OCI-LY7 (cell line): ENCODE measurements around the gene RAMP3. TPM values are rescaled to one million over a fixed set of nuclear protein-coding genes. Genes with fewer than 3 reads are reported as not detected.

Experiments used
- BruUV-seq: library from RNA; stranded (reverse); fragments of 400-500 nt; replicated peaks from 2 replicates; lab custom pipeline; 2021; lab: Mats Ljungman, UMichigan
- CTCF ChIA-PET: fragments of 300-600 bp; sonication (Branson Sonifier 250); formaldehyde crosslinking; loops from one replicate; lab custom pipeline; 2022; ENCODE audit warnings: antibody characterized with exemption; ENCODE audit not compliant: unreplicated experiment; lab: Charles Lee
- POLR2A ChIA-PET: fragments of 300-600 bp; sonication (Branson Sonifier 250); formaldehyde crosslinking; loops from one replicate; lab custom pipeline; 2022; ENCODE audit warnings: antibody characterized with exemption; lab: Charles Lee
- DNase-seq: peaks from one replicate; pipeline ENCODE4 v3.0.0-alpha.2; 2015; ENCODE audit warnings: low spot score
- H2AFZ ChIP-seq: fragments of 200-600 bp; sonication (generic), shearing (Covaris generic); 2 replicates; pipeline ENCODE4 v1.6.1; 2014; ENCODE audit warnings: mild to moderate bottlenecking, antibody characterized with exemption, low read length, moderate library complexity
- H3K27ac ChIP-seq: fragments of 200-600 bp; sonication (generic); 2 replicates; pipeline ENCODE4 v1.5.1; 2014; ENCODE audit warnings: mixed run types, low read depth, mild to moderate bottlenecking, moderate library complexity, low read length, inconsistent platforms; ENCODE audit not compliant: poor library complexity, severe bottlenecking
- H3K36me3 ChIP-seq: fragments of 200-600 bp; sonication (generic); 2 replicates; pipeline ENCODE4 v1.6.1; 2014; ENCODE audit warnings: mild to moderate bottlenecking, antibody characterized with exemption, low read length, moderate library complexity, mixed read lengths; ENCODE audit not compliant: insufficient read depth
- H3K4me1 ChIP-seq: fragments of 200-600 bp; sonication (generic); 2 replicates; pipeline ENCODE4 v1.5.1; 2014; ENCODE audit warnings: mild to moderate bottlenecking, low read length; ENCODE audit not compliant: insufficient read depth, poor library complexity, severe bottlenecking
- H3K4me2 ChIP-seq: fragments of 200-600 bp; sonication (generic); 2 replicates; pipeline ENCODE4 v1.6.1; 2014; ENCODE audit warnings: mild to moderate bottlenecking, low read length
- H3K4me3 ChIP-seq: fragments of 200-600 bp; sonication (generic); 2 replicates; pipeline ENCODE4 v1.5.1; 2014; ENCODE audit warnings: mild to moderate bottlenecking, low read depth, low read length; ENCODE audit not compliant: poor library complexity, severe bottlenecking
- H3K79me2 ChIP-seq: fragments of 200-600 bp; sonication (generic); 2 replicates; pipeline ENCODE4 v1.6.1; 2016; ENCODE audit warnings: low read depth, mild to moderate bottlenecking, low read length, moderate library complexity, mixed read lengths; ENCODE audit not compliant: insufficient read depth
- H3K9me2 ChIP-seq: fragments of 200-600 bp; sonication (generic); 2 replicates; pipeline ENCODE4 v1.6.1; 2016; ENCODE audit warnings: mild to moderate bottlenecking, low read length, mixed read lengths; ENCODE audit not compliant: insufficient read depth
- H3K9me3 ChIP-seq: fragments of 200-600 bp; sonication (generic); 2 replicates; pipeline ENCODE4 v1.6.1; 2014; ENCODE audit warnings: mild to moderate bottlenecking, mixed run types, low read length, mixed read lengths
- H4K20me1 ChIP-seq: fragments of 200-600 bp; sonication (generic); 2 replicates; pipeline ENCODE4 v1.6.1; 2014; ENCODE audit warnings: mild to moderate bottlenecking, antibody characterized with exemption, low read length, moderate library complexity, mixed read lengths; ENCODE audit not compliant: insufficient read depth
- EZH2phosphoT487 ChIP-seq: fragments of 200-600 bp; sonication (generic); IDR thresholded peaks from 2 replicates; pipeline ENCODE4 v1.6.1; 2018; ENCODE audit warnings: low read depth, borderline replicate concordance, mild to moderate bottlenecking, mixed run types, antibody characterized with exemption, low read length, moderate library complexity, mixed read lengths
- intact Hi-C: fragments of 100-400 bp; cut with micrococcal nuclease; formaldehyde crosslinking; loops from one replicate; pipeline ENCODE4 v1.10.0; 2022; ENCODE audit not compliant: unreplicated experiment
- total RNA-seq, 2 experiments: library from RNA; depleted of rRNA in 1 of 2; stranded (reverse); fragments of >200 nt in 1 of 2; shearing (Covaris generic) in 1 of 2; gene quantifications; 2 replicates each; pipeline ENCODE4 v1.2.3, GENCODE V29; 2014 to 2022
- TF ChIP-seq, protein P1 (sequence below): fragments of 200-600 bp; sonication (generic); conservative IDR thresholded peaks from 2 replicates; pipeline ENCODE4 v1.5.1; 2014; ENCODE audit warnings: mild to moderate bottlenecking, antibody characterized with exemption, low read length, moderate library complexity, mixed read lengths

RAMP3 gene
- total RNA-seq, 2 experiments from 2014 or later = not detected

DNA sequence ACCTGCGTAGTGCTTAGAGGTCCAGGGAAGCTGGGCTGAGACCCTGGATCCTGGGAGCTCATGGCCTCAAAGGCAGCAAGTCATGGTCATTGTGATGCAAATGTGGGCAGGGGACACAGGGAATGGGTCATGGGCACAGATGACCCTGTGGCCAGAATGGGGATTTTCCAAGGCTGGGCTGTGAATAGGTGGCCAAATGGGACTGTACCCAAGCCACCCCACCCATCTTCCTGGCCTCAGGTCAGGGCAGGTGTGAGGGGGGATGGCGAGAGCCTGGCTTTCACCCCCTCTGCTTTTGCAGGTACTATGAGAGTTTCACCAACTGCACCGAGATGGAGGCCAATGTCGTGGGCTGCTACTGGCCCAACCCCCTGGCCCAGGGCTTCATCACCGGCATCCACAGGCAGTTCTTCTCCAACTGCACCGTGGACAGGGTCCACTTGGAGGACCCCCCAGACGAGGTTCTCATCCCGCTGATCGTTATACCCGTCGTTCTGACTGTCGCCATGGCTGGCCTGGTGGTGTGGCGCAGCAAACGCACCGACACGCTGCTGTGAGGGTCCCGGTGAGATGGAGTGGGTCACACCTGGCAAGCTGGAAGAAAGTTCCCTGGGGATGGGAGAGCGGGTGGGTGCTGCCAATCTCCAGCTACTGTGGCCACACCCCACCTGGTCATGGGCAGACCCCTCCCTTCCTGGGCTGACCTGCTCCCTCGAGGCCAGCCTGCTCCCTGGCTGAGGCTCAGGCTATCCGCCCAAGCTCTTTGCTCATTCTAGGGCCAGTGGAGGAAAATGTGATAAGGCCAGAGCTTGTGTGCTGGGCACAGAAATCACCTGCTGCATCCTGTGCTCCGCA is 25.5 kb downstream of the RAMP3 start:
- Histone ChIP-seq H3K27ac (no peak overlapping the region), H4K20me1 (no peaks in the 10 kb centered on the region), H3K9me3 (no peaks in the 10 kb centered on the region), H3K4me2 (no peak overlapping the region), H3K9me2 (no peaks in the 10 kb centered on the region), H3K4me1 (no peaks in the 10 kb centered on the region), H2AFZ (no peak overlapping the region), H3K4me3 (no peak overlapping the region), H3K79me2 (no peaks in the 10 kb centered on the region), H3K36me3 (no peaks in the 10 kb centered on the region)
- no peak for DNase-seq
- CTCF ChIA-PET = no interaction called here
- intact Hi-C loops = no loop called here
- no TSS peak for BruUV-seq
- POLR2A ChIA-PET = interaction anchor here (0.5 to 0.6 kb wide), 2 partner anchors 61 to 265 kb away, joined by 3 read pairs; no protein-coding TSS in a partner anchor
- TF ChIP-seq, protein P1, sequence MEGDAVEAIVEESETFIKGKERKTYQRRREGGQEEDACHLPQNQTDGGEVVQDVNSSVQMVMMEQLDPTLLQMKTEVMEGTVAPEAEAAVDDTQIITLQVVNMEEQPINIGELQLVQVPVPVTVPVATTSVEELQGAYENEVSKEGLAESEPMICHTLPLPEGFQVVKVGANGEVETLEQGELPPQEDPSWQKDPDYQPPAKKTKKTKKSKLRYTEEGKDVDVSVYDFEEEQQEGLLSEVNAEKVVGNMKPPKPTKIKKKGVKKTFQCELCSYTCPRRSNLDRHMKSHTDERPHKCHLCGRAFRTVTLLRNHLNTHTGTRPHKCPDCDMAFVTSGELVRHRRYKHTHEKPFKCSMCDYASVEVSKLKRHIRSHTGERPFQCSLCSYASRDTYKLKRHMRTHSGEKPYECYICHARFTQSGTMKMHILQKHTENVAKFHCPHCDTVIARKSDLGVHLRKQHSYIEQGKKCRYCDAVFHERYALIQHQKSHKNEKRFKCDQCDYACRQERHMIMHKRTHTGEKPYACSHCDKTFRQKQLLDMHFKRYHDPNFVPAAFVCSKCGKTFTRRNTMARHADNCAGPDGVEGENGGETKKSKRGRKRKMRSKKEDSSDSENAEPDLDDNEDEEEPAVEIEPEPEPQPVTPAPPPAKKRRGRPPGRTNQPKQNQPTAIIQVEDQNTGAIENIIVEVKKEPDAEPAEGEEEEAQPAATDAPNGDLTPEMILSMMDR = no peak
- no peak for TF ChIP-seq EZH2phosphoT487

DNA sequence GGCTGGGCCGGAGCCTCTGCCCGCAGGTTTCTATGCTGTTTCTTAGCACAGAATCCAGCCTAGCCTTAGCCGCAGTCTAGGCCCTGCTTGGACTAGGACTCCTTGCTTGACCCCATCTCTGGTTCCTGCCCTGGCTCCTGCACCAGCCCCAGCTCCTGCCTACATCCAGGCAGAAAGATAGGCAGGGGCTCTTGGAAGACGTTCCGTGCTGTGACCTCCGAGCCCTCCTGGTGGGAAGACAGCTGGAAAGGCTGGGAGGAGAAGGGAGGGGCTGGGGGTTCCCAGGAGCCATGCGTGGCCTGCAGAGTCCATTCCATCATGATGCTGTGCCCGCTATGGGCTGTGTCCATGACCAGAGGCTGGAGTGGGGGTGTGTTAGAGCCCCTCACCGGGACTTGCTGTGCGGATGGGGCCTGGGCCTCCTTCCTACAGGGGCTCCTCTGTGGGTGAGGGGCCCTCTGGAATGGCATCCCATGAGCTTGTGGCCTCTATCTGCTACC is 26.2 kb downstream of the RAMP3 start:
- no peak for TF ChIP-seq EZH2phosphoT487
- TF ChIP-seq, protein P1 = no peak
- no peaks in the 10 kb centered on the region for H3K9me3 ChIP-seq
- no peaks in the 10 kb centered on the region for H3K79me2 ChIP-seq
- no peaks in the 10 kb centered on the region for H3K4me1 ChIP-seq
- BruUV-seq = no TSS peak
- intact Hi-C loops = no loop called here
- no peak overlapping the region for H3K27ac ChIP-seq
- no peak overlapping the region for H3K4me2 ChIP-seq
- CTCF ChIA-PET = no interaction called here
- H3K9me2 ChIP-seq = no peaks in the 10 kb centered on the region
- no peaks in the 10 kb centered on the region for H3K36me3 ChIP-seq
- no peak for DNase-seq
- no peak overlapping the region for H2AFZ ChIP-seq
- POLR2A ChIA-PET = interaction anchor here (0.5 to 0.6 kb wide), 2 partner anchors 60 to 264 kb away, joined by 3 read pairs; no protein-coding TSS in a partner anchor
- no peaks in the 10 kb centered on the region for H4K20me1 ChIP-seq
- H3K4me3 ChIP-seq = no peak overlapping the region
